ENCODE results near the gene TTC12. TPM values are rescaled to one million over a fixed set of nuclear protein-coding genes. Genes with fewer than 3 reads are reported as not detected.

Gene TTC12
- polyA plus RNA-seq, 1 donor from 2014 or later = 4.2 TPM

DNA sequence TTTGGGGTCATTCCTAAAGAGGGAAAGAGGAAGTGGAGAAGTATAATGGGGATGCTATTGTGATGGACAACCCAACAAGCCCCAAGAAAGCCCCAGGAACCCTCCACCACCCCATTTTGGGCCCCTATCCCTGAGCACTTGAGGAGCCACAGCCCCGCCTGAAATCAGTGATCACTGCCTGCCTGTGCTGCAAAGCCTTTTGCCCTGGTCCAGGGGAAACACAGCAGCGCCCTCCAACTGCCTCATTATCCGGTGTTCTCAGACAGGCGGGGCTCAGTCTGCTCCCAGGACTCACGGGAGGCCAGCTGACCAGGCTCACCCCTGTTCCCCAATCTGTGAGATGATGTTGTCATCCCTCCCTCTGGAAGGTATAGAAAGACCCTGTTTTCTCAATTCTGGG, 44.7 kb upstream of the TTC12 start:
- Histone ChIP-seq H3K27me3 (ENCODE audit: insufficient read depth, low read depth, low read length) (no peaks in the 10 kb centered on the region), H3K4me3 (ENCODE audit: low read length) (no peak overlapping the region), H3K9ac (ENCODE audit: low read length) (no peak overlapping the region), H3K4me2 (ENCODE audit: low read length) (no peak overlapping the region), H4K20me1 (ENCODE audit: insufficient read depth) (no peaks in the 10 kb centered on the region), H3F3A (ENCODE audit: insufficient read depth, low read length, poor library complexity, severe bottlenecking) (no peaks in the 10 kb centered on the region), H3K79me2 (replicated peaks; ENCODE audit: insufficient read depth, low read length) (no peaks in the 10 kb centered on the region), H3K36me3 (ENCODE audit: insufficient read depth, low read length) (no peaks in the 10 kb centered on the region), H3K27ac (ENCODE audit: low read length) (no peak overlapping the region), H2AFZ (ENCODE audit: low read depth, low read length) (no peak overlapping the region), H3K9me2 (ENCODE audit: insufficient read depth, low read length) (no peaks in the 10 kb centered on the region), H3K9me3 (ENCODE audit: low read length) (no peaks in the 10 kb centered on the region)
- TF ChIP-seq TAF1 (IDR thresholded peaks at IDR 0.05; ENCODE audit: low read depth) = no peak
- TF ChIP-seq, protein P1, sequence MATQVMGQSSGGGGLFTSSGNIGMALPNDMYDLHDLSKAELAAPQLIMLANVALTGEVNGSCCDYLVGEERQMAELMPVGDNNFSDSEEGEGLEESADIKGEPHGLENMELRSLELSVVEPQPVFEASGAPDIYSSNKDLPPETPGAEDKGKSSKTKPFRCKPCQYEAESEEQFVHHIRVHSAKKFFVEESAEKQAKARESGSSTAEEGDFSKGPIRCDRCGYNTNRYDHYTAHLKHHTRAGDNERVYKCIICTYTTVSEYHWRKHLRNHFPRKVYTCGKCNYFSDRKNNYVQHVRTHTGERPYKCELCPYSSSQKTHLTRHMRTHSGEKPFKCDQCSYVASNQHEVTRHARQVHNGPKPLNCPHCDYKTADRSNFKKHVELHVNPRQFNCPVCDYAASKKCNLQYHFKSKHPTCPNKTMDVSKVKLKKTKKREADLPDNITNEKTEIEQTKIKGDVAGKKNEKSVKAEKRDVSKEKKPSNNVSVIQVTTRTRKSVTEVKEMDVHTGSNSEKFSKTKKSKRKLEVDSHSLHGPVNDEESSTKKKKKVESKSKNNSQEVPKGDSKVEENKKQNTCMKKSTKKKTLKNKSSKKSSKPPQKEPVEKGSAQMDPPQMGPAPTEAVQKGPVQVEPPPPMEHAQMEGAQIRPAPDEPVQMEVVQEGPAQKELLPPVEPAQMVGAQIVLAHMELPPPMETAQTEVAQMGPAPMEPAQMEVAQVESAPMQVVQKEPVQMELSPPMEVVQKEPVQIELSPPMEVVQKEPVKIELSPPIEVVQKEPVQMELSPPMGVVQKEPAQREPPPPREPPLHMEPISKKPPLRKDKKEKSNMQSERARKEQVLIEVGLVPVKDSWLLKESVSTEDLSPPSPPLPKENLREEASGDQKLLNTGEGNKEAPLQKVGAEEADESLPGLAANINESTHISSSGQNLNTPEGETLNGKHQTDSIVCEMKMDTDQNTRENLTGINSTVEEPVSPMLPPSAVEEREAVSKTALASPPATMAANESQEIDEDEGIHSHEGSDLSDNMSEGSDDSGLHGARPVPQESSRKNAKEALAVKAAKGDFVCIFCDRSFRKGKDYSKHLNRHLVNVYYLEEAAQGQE (IDR thresholded peaks at IDR 0.05; ENCODE audit: borderline replicate concordance) = no peak
- no peak for TF ChIP-seq EP300 (conservative IDR thresholded peaks at IDR 0.05; ENCODE audit: poor library complexity, severe bottlenecking)
- no peak for TF ChIP-seq EZH2 (IDR thresholded peaks at IDR 0.05; ENCODE audit: borderline replicate concordance, insufficient read depth, low read length, poor library complexity, severe bottlenecking)
- no peak for TF ChIP-seq POLR2AphosphoS5 (IDR thresholded peaks at IDR 0.05)
- TF ChIP-seq MXI1 (conservative IDR thresholded peaks at IDR 0.05; ENCODE audit: poor library complexity, severe bottlenecking) = no peak
- TF ChIP-seq SMC3 (conservative IDR thresholded peaks at IDR 0.05; ENCODE audit: poor library complexity) = no peak
- no peak for TF ChIP-seq RAD21 (conservative IDR thresholded peaks at IDR 0.05)
- TF ChIP-seq, protein P2, sequence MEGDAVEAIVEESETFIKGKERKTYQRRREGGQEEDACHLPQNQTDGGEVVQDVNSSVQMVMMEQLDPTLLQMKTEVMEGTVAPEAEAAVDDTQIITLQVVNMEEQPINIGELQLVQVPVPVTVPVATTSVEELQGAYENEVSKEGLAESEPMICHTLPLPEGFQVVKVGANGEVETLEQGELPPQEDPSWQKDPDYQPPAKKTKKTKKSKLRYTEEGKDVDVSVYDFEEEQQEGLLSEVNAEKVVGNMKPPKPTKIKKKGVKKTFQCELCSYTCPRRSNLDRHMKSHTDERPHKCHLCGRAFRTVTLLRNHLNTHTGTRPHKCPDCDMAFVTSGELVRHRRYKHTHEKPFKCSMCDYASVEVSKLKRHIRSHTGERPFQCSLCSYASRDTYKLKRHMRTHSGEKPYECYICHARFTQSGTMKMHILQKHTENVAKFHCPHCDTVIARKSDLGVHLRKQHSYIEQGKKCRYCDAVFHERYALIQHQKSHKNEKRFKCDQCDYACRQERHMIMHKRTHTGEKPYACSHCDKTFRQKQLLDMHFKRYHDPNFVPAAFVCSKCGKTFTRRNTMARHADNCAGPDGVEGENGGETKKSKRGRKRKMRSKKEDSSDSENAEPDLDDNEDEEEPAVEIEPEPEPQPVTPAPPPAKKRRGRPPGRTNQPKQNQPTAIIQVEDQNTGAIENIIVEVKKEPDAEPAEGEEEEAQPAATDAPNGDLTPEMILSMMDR (IDR thresholded peaks at IDR 0.05; ENCODE audit: poor library complexity, severe bottlenecking) = no peak

DNA sequence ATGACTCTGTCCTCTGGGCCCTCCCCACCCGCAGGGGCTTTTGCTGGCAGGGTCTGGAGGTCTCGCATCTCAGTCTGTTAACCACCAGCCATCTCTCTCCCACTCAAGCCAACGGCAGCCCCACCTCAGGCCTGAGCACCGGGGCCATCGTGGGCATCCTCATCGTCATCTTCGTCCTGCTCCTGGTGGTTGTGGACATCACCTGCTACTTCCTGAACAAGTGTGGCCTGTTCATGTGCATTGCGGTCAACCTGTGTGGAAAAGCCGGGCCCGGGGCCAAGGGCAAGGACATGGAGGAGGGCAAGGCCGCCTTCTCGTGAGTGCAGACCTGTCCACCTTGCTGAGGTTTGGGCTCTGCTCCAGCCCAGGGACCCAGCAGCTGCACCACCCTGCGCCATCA, 44.3 kb upstream of the TTC12 start:
- no peak overlapping the region for H3K27ac ChIP-seq (ENCODE audit: low read length)
- H3K9me3 ChIP-seq (ENCODE audit: low read length) = no peaks in the 10 kb centered on the region
- H3K4me3 ChIP-seq (ENCODE audit: low read length) = no peak overlapping the region
- no peak overlapping the region for H3K9ac ChIP-seq (ENCODE audit: low read length)
- H3K79me2 ChIP-seq (replicated peaks; ENCODE audit: insufficient read depth, low read length) = no peaks in the 10 kb centered on the region
- H3F3A ChIP-seq (ENCODE audit: insufficient read depth, low read length, poor library complexity, severe bottlenecking) = no peaks in the 10 kb centered on the region
- no peaks in the 10 kb centered on the region for H4K20me1 ChIP-seq (ENCODE audit: insufficient read depth)
- H3K36me3 ChIP-seq (ENCODE audit: insufficient read depth, low read length) = no peaks in the 10 kb centered on the region
- H3K9me2 ChIP-seq (ENCODE audit: insufficient read depth, low read length) = no peaks in the 10 kb centered on the region
- TF ChIP-seq, protein P2 (IDR thresholded peaks at IDR 0.05; ENCODE audit: poor library complexity, severe bottlenecking) = no peak
- TF ChIP-seq RAD21 (conservative IDR thresholded peaks at IDR 0.05) = no peak
- no peak for TF ChIP-seq EP300 (conservative IDR thresholded peaks at IDR 0.05; ENCODE audit: poor library complexity, severe bottlenecking)
- no peak for TF ChIP-seq MXI1 (conservative IDR thresholded peaks at IDR 0.05; ENCODE audit: poor library complexity, severe bottlenecking)
- TF ChIP-seq TAF1 (IDR thresholded peaks at IDR 0.05; ENCODE audit: low read depth) = no peak
- TF ChIP-seq, protein P1 (IDR thresholded peaks at IDR 0.05; ENCODE audit: borderline replicate concordance) = no peak
- no peak for TF ChIP-seq EZH2 (IDR thresholded peaks at IDR 0.05; ENCODE audit: borderline replicate concordance, insufficient read depth, low read length, poor library complexity, severe bottlenecking)
- TF ChIP-seq POLR2AphosphoS5 (IDR thresholded peaks at IDR 0.05) = no peak
- TF ChIP-seq SMC3 (conservative IDR thresholded peaks at IDR 0.05; ENCODE audit: poor library complexity) = no peak
- H3K27me3 ChIP-seq (ENCODE audit: insufficient read depth, low read depth, low read length) = no peaks in the 10 kb centered on the region
- H3K4me2 ChIP-seq (ENCODE audit: low read length) = no peak overlapping the region
- no peak overlapping the region for H2AFZ ChIP-seq (ENCODE audit: low read depth, low read length)
